NCI-H510A (cell line): ENCODE data around the gene TIMP3.

Experiments
- DNase-seq: peaks from one replicate; lab custom pipeline; 2025; lab: John Stamatoyannopoulos, UW

Gene TIMP3

GRCh38 chr22:32830473-32830872 lies 29.0 kb downstream of the TIMP3 start:
- DNase-seq: no peak

- no peak for DNase-seq
Observed at GRCh38 chr22:32830957-32831356, 29.5 kb downstream of the TIMP3 start.

- DNase-seq: no peak
Observed at GRCh38 chr22:32831584-32831983, 30.1 kb downstream of the TIMP3 start.

GRCh38 chr22:32832174-32832573 lies 30.7 kb downstream of the TIMP3 start:
- DNase-seq: no peak

GRCh38 chr22:32836280-32837123 lies 35.0 kb downstream of the TIMP3 start:
- no peak for DNase-seq

GRCh38 chr22:32837142-32837541 lies 35.6 kb downstream of the TIMP3 start:
- DNase-seq: no peak

- no peak for DNase-seq
Observed at GRCh38 chr22:32837803-32838202, 36.3 kb downstream of the TIMP3 start.

GRCh38 chr22:32839831-32840584 lies 38.5 kb downstream of the TIMP3 start:
- no peak for DNase-seq

- DNase-seq: no peak
Observed at GRCh38 chr22:32841175-32841574, 39.7 kb downstream of the TIMP3 start.

GRCh38 chr22:32842486-32842885 lies 41.0 kb downstream of the TIMP3 start:
- DNase-seq: no peak

GRCh38 chr22:32843300-32843699 lies 41.8 kb downstream of the TIMP3 start:
- DNase-seq: no peak

GRCh38 chr22:32844251-32844650 lies 42.7 kb downstream of the TIMP3 start:
- no peak for DNase-seq

- DNase-seq: no peak
Observed at GRCh38 chr22:32846780-32847491, 45.4 kb downstream of the TIMP3 start.

GRCh38 chr22:32848226-32848625 lies 46.7 kb downstream of the TIMP3 start:
- DNase-seq: no peak

GRCh38 chr22:32849501-32849900 lies 48.0 kb downstream of the TIMP3 start:
- no peak for DNase-seq

GRCh38 chr22:32850157-32850556 lies 48.7 kb downstream of the TIMP3 start:
- no peak for DNase-seq

- no peak for DNase-seq
Observed at GRCh38 chr22:32850591-32851517, 49.3 kb downstream of the TIMP3 start.

- DNase-seq: no peak
Observed at GRCh38 chr22:32852395-32853251, 51.1 kb downstream of the TIMP3 start.

- no peak for DNase-seq
Observed at GRCh38 chr22:32853662-32854061, 52.2 kb downstream of the TIMP3 start.

GRCh38 chr22:32854351-32854804 lies 52.9 kb downstream of the TIMP3 start:
- DNase-seq: no peak
